Raji (cell line): ENCODE data around the gene ANKRD9.

ENCODE experiments used
- POLR2A ChIP-seq: IDR thresholded peaks from 2 replicates; pipeline ENCODE4 v1.6.1; 2011; ENCODE audit warnings: low read depth, low read length, control low read depth; ENCODE audit not compliant: insufficient read depth

Gene ANKRD9

DNA sequence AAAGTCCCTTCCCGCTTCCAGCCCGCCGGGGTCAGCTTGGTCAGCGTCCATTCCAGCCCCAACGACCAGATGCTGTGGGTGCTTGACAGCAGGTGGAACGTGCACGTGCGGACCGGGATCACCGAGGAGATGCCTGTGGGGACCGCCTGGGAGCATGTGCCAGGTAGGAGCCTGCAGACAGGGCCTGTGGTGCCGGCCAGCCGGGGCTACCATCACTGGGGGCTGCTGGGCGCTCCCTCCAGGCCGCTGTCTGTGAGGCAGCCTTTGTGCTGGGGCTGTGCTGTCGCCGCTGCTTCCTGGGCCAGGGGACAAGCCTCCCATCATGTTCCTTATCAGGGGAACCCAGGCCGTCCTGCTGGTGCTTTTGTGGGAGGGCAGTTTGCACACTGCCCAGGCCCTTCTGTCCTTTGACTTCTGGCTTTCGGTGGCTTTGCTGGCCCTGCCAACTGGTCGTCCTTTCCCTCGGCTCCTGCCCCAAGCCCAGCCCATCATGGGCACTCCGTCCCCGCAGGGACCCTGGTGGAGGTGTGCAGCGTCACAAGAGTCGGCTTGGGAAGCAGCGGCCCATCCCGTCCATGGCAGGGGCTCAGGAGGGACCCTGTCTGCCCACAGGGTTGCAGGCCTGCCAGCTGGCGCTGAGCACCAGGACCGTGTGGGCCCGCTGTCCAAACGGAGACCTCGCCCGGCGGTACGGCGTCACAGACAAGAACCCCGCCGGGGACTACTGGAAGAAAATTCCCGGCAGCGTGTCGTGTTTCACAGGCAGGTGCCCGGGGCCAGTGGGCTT, 12.4 kb downstream of the ANKRD9 start:
- TF ChIP-seq POLR2A = no peak

DNA sequence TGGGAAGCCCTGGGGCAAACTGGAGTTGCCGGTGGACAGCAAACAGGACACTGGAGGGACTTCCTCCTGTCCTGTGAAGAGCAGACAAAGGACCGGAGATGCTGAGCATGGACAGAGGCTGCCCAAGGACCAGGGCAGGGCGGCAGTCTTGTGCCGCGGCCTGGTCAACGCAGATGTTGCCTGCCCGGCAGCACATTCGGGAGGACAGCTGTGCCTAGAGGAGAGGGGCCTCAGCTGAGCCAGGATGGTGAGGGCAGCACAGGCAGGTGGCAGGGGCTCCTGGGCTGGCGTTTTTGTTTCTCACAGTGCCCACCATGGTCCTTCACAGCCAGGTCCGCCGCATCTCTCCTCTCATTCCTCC, 13.3 kb downstream of the ANKRD9 start:
- TF ChIP-seq POLR2A = no peak

DNA sequence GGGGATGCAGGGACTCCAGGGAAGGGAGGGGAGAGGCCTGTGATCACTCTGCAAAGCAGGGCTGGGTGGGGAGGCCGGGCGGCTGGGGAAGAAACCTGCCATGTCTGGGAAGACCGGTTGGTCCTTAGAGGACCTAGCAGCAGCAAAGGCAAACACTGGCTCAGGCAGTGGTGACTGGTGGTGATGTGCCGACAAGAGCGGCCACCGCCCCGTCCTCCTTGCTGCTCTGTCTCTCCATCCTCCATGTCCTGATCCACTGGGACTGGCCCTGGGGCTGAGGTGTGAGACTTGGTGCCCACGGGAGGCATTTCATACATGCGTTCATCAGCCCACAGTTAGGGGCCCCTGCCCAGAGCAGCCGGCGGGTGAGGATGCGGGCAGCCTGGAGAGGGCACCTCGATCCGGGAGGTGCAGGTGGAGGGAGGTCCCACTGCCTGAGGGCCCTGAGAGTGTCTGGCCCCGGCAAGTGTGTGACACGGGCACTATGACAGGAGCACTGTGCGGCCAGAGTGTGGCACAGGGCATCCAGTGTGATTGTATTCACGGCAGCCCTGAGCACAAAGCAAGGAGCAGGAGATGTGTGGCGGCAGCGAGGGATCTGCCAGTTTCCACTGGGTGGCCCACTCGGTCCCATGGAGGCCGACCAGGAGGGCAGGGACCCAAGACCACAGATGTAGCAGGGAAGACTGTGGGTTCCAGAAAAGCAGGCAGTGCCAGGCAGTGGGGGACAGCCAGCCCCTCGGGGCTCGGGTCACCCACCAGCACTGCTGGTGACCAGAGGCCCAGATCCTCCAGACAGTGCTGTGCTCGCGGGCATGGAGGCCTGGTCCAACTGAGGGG, 13.9 kb downstream of the ANKRD9 start:
- no peak for TF ChIP-seq POLR2A

- TF ChIP-seq POLR2A = no peak
Observed at GRCh38 chr14:102493585-102493984, 16.0 kb downstream of the ANKRD9 start.

DNA sequence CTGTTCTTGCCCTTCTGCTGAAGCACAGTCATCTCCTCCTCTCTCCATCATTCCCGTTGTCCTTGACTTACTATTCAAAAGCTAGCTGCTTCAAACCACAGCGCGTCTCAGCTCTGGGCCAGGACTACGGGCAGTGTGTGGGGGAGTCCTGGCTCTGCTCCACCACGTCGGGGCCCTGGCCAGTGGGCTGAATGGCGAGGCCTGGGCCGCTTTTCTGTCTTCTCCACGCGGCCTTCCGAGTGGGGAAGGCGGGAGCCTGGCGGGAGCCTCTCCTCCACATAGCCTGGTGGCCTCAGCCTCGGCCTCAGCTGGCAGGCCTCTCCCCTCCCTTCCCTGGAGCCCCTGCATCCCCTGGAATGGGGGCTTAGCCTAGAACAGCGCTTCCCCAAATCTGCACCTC, 16.5 kb downstream of the ANKRD9 start:
- no peak for TF ChIP-seq POLR2A

- TF ChIP-seq POLR2A = no peak
Observed at GRCh38 chr14:102492531-102492910, 17.1 kb downstream of the ANKRD9 start.

DNA sequence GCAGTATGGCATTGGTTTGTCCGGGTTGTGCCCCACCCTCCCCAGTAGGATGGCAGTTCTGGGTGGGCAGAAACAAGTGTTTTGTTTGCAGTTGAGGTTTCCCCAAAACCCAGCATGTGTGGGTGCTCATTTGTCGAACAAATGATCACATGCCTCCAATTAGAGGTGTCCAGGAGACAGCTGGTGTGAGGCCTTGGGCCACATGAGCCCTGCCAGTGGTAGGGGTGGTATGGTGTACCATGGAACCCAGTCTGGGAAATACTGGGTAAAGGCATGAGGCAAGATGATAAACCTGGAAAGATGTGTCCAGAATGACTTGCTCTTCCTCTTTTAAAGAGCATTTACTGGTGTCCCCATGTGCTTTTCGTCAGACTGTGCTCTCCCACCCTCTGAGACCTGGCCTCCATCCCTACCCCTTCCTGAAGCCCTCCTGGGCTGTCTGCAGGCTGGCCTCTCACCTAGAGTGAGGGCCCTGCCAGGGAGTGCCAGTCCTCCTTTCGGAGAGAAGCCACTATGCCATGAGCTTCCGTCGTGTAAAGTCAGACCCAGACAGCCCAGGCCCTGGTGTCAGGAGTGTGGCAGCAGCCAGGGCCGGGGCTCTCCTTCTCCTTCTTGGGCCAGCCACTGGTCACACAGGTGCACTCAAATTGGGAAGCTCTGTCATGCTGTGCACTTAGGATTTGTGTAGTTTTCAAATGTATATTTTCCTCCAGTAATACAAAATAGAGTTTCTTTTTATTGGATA, 17.6 kb downstream of the ANKRD9 start:
- no peak for TF ChIP-seq POLR2A

DNA sequence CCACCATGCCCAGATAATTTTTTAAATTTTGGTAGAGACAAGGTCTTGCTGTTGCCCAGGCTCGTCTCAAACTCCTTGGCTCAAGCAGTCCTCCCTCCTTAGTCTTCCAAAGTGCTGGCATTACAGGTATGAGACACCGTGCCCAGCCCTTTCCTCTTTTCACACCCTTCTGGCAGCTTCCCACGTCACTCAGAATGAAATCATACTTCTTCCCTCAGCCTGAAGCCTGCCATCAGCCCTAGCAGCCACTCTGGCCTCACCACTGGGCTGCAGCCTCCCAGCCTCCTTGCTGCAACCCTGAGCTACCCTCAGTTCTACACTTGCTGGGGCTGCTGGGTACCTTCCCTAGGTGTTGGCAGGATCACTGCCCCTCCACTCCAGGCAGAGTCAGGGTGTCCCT, 18.2 kb downstream of the ANKRD9 start:
- no peak for TF ChIP-seq POLR2A

- no peak for TF ChIP-seq POLR2A
Observed at GRCh38 chr14:102490456-102490855, 19.1 kb downstream of the ANKRD9 start.

GRCh38 chr14:102487204-102487577, 22.4 kb downstream of the ANKRD9 start:
- TF ChIP-seq POLR2A = no peak

DNA sequence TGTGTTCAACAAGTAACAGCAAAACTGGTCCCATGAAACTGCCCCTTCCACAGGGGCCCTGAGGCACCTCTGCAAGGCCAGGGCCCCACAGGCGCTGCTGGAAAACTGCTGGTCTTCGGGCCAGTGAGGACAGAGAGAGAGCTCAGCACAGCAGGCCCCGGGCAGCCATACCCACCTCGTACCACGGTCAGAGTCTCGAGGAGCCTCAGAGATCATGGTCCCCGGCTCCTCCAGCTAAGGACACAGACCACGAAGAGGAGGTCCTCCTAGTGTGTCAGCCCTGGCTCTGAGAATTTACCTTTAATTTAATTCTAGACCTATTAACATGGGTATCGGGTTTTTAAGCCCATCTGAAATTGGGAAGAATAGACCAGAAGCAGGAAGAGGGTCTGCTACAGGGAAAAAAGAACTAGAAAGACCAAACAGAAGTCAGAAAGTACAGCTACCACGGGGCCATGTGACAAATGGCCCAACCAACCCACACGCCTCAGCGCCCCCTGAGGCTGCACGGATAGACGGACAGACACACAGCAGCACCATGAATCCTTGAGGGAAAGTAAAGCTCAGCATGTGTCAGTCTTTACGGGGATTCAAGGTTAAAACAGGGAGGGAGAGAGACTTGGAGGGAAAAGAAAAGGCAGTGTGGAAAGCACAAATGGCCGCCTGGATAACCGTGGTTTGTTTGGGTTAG, 22.9 kb downstream of the ANKRD9 start:
- no peak for TF ChIP-seq POLR2A

- no peak for TF ChIP-seq POLR2A
Observed at GRCh38 chr14:102485693-102486512, 23.7 kb downstream of the ANKRD9 start.

GRCh38 chr14:102484316-102484715, 25.3 kb downstream of the ANKRD9 start:
- TF ChIP-seq POLR2A = no peak

DNA sequence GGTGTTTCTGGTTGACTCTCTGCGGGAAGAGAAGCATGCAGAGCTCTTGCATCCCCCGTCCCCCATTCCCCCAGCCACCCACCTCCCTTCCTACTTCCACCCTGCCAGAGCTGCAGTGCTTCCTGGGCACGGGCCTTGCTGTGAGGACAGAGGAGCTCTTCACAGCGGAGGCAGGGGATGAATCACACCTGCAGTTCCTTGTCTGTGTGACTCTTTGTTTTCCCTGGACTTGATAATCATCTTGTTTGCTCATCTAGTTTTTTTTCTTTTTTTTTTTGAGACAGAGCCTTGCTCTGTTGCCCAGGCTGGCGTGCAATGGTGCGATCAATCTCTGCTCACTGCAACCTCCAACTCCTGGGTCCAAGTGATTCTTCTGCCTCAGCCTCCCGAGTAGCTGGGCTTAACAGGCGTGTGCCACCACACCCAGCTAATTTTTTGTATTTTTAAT, 27.8 kb downstream of the ANKRD9 start:
- no peak for TF ChIP-seq POLR2A
